WTC11 (cell line): ENCODE results near the gene JAZF1. TPM values are rescaled to one million over a fixed set of nuclear protein-coding genes. Genes with fewer than 3 reads are reported as not detected.

Experiments used
- ATAC-seq: fragments of 200-7000 bp; cut with Tn5 transposase; 2 replicates; pipeline ENCODE4 v1.10.0; 2021; ENCODE audit warnings: mild to moderate bottlenecking, moderate library complexity
- CTCF ChIA-PET: fragments of 300-600 bp; sonication (Branson Sonifier 250); formaldehyde crosslinking; loops from one replicate; lab custom pipeline; 2021; ENCODE audit warnings: antibody characterized with exemption; lab: Charles Lee
- POLR2A ChIA-PET: fragments of 350-600 bp; sonication (Branson Sonifier 250); formaldehyde crosslinking; loops from one replicate; lab custom pipeline; 2021; ENCODE audit warnings: antibody characterized with exemption; lab: Charles Lee
- DNase-seq: peaks from one replicate; pipeline ENCODE4 v3.0.0; 2021; ENCODE audit warnings: low spot score
- H3K27ac Mint-ChIP-seq: 2 replicates; pipeline ENCODE4 v1.8.0; 2021; ENCODE audit warnings: mixed read lengths
- H3K27me3 Mint-ChIP-seq: 2 replicates; pipeline ENCODE4 v1.8.0; 2021; ENCODE audit warnings: low read depth, mild to moderate bottlenecking, moderate library complexity, mixed read lengths
- H3K36me3 Mint-ChIP-seq: 2 replicates; pipeline ENCODE4 v1.8.0; 2021; ENCODE audit warnings: mixed read lengths
- H3K4me1 Mint-ChIP-seq: 2 replicates; pipeline ENCODE4 v1.8.0; 2022; ENCODE audit warnings: mixed read lengths
- H3K4me3 Mint-ChIP-seq: 2 replicates; pipeline ENCODE4 v1.8.0; 2021; ENCODE audit warnings: mild to moderate bottlenecking, moderate library complexity, mixed read lengths
- H3K9me3 Mint-ChIP-seq: 2 replicates; pipeline ENCODE4 v1.8.0; 2021; ENCODE audit warnings: mixed read lengths
- ATF2 ChIP-seq: sonication (generic); formaldehyde crosslinking; IDR thresholded peaks from 2 replicates; pipeline ENCODE4 v1.8.1; 2022; ENCODE audit warnings: low read depth, missing genetic modification reagents, borderline replicate concordance
- ATF6 ChIP-seq: sonication (generic); formaldehyde crosslinking; IDR thresholded peaks from 2 replicates; pipeline ENCODE4 v1.8.1; 2023; ENCODE audit warnings: mild to moderate bottlenecking, missing genetic modification reagents
- CDX4 ChIP-seq: fragments of 250-450 bp; sonication (Bioruptor Pico); IDR thresholded peaks from 2 replicates; pipeline ENCODE4 v1.9.0; 2021; ENCODE audit warnings: moderate library complexity, mild to moderate bottlenecking, inconsistent platforms, borderline replicate concordance
- IRF1 ChIP-seq: sonication (generic); formaldehyde crosslinking; IDR thresholded peaks from 2 replicates; pipeline ENCODE4 v1.8.0; 2023; ENCODE audit warnings: missing genetic modification reagents
- NR3C1 ChIP-seq: sonication (generic); formaldehyde crosslinking; conservative IDR thresholded peaks from 2 replicates; pipeline ENCODE4 v1.8.1; 2023; ENCODE audit warnings: low read depth, mild to moderate bottlenecking, missing genetic modification reagents
- PRDM15 ChIP-seq: sonication (generic); formaldehyde crosslinking; IDR thresholded peaks from 2 replicates; pipeline ENCODE4 v1.8.0; 2022; ENCODE audit warnings: missing genetic modification reagents
- TEAD4 ChIP-seq: sonication (generic); formaldehyde crosslinking; IDR thresholded peaks from 2 replicates; pipeline ENCODE4 v1.8.0; 2022; ENCODE audit warnings: mild to moderate bottlenecking, missing genetic modification reagents
- ZNF396 ChIP-seq: fragments of 250-450 bp; sonication (Bioruptor Pico); IDR thresholded peaks from 2 replicates; pipeline ENCODE4 v1.8.0; 2021; ENCODE audit warnings: mild to moderate bottlenecking, moderate library complexity, borderline replicate concordance
- total RNA-seq: library from RNA; stranded (reverse); gene quantifications from 3 replicates; pipeline ENCODE4 v1.2.3, GENCODE V29; 2021
- TF ChIP-seq, protein P1 (sequence below): fragments of 250-450 bp; sonication (Bioruptor Pico); IDR thresholded peaks from 2 replicates; pipeline ENCODE4 v1.8.0; 2021; ENCODE audit warnings: mild to moderate bottlenecking

The JAZF1 gene
- total RNA-seq, 1 experiment from 2014 or later = 19.0 TPM

DNA sequence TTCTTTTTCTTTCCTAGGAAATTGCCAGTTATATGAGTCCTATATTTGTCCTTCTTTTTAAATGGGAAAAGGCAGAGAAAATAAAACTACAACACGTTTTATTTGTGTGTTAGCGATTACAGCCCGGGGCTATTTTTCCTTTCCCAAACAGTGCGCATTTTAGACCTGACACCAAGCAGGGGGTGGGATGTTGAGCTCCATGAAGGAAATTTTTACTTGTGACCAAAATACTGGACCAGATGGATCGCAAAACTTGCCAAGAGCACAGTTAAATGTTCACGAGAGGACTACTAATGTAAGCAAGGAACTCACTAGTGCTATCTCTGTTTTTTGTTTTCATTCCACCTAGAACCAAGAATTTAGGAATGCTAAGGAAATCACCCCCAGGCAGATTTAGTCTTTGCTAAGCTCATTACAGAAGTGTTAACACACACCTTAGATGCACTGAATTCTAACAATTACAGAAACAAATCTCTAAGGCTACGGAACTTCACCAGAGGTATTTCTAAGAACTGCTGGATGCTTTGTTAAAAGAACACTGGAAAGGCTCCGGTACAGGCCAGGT, 114.8 kb downstream of the JAZF1 start:
- Mint-ChIP-seq H3K27me3 (no peaks in the 10 kb centered on the region), H3K9me3 (no peaks in the 10 kb centered on the region), H3K27ac (0 out of 2 replicates have a peak overlapping the region, but pooled peaks have one; percentile 27), H3K36me3 (no peaks in the 10 kb centered on the region), H3K4me3 (no peak overlapping the region), H3K4me1 (peaks cover 52% of the 10 kb centered on the region)
- ChIA-PET CTCF (interaction anchor here (0.7 to 14.4 kb wide), 3 partner anchors 12 to 132 kb away, joined by 3 to 307 read pairs (median 5); no protein-coding TSS in a partner anchor), POLR2A (no interaction called here)
- ATAC-seq = no peak
- TF ChIP-seq IRF1 (CRISPR knock-in tag) (no peak), ZNF396 (no peak)
- no peak for DNase-seq

GRCh38 chr7:28065308-28065707, 115.3 kb downstream of the JAZF1 start:
- peaks cover 52% of the 10 kb centered on the region for H3K4me1 Mint-ChIP-seq
- H3K9me3 Mint-ChIP-seq = no peaks in the 10 kb centered on the region
- TF ChIP-seq PRDM15 (CRISPR knock-in tag) (peak; percentile 47; the same call in 1 of the 2 replicates), ATF2 (no peak)
- ChIA-PET CTCF (interaction anchor here (1.5 to 14.4 kb wide), 2 partner anchors 13 to 30 kb away, joined by 5 to 307 read pairs; no protein-coding TSS in a partner anchor), POLR2A (no interaction called here)
- H3K36me3 Mint-ChIP-seq = no peaks in the 10 kb centered on the region
- H3K27ac Mint-ChIP-seq = peak overlapping the region; percentile 27
- DNase-seq (no peak), ATAC-seq (no peak)
- H3K27me3 Mint-ChIP-seq = no peaks in the 10 kb centered on the region
- no peak overlapping the region for H3K4me3 Mint-ChIP-seq

DNA sequence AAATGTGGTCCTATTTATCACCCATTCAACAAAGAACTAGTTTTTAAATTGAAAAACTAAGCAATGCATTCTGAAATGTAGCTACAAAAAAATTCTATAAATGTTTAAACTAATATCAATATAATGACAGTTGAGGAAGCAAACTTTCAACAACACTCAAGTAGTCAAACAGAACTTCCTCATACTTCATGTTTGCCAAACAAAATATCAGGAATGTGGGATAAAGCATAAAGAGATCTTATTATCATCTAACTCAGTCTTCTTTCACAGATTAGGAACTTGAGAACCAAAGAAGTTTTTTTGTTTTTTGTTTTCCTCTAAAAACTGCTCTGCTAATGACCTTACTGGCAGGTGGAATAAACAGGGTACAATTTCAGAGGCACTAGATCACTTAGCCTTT, 116.2 kb downstream of the JAZF1 start:
- no peaks in the 10 kb centered on the region for H3K27me3 Mint-ChIP-seq
- no peak overlapping the region for H3K27ac Mint-ChIP-seq
- no peaks in the 10 kb centered on the region; the same call in 1 of the 2 replicates for H3K36me3 Mint-ChIP-seq
- peaks cover 2% of the 10 kb centered on the region; the same call in 1 of the 2 replicates for H3K9me3 Mint-ChIP-seq
- DNase-seq = no peak
- TF ChIP-seq ZNF396 (no peak), CDX4 (CRISPR knock-in tag) (no peak), NR3C1 (CRISPR knock-in tag) (no peak), TEAD4 (CRISPR knock-in tag) (no peak), ATF6 (no peak)
- TF ChIP-seq, protein P1, sequence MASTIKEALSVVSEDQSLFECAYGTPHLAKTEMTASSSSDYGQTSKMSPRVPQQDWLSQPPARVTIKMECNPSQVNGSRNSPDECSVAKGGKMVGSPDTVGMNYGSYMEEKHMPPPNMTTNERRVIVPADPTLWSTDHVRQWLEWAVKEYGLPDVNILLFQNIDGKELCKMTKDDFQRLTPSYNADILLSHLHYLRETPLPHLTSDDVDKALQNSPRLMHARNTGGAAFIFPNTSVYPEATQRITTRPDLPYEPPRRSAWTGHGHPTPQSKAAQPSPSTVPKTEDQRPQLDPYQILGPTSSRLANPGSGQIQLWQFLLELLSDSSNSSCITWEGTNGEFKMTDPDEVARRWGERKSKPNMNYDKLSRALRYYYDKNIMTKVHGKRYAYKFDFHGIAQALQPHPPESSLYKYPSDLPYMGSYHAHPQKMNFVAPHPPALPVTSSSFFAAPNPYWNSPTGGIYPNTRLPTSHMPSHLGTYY (CRISPR knock-in tag) = no peak
- no peak overlapping the region for H3K4me3 Mint-ChIP-seq
- ATAC-seq = no peak
- ChIA-PET POLR2A (no interaction called here), CTCF (interaction anchor here (14.4 kb wide), 1 partner anchor 31 kb away, joined by 307 read pairs; no protein-coding TSS in a partner anchor)
- H3K4me1 Mint-ChIP-seq = peaks cover 50% of the 10 kb centered on the region
